Natural killer cell (primary cell): ENCODE measurements around the gene SH3BP4. TPM values are rescaled to one million over a fixed set of nuclear protein-coding genes. Genes with fewer than 3 reads are reported as not detected.

Experiments
- ATAC-seq, 3 donors: fragments of 150-1000 bp in 2 of 3; fragments of 200-7000 bp in 1 of 3; cut with Tn5 transposase; 1 replicate in 1 of 3; 2 replicates in 2 of 3; pipeline ENCODE4 v1.10.0; 2021; ENCODE audit warnings: mild to moderate bottlenecking in 2 of 3, moderate library complexity in 2 of 3
- DNase-seq, 2 donors: peaks; one replicate each; pipeline versions ENCODE4 v3.0.0 to v3.0.0-alpha.2; 2013 to 2021; ENCODE audit warnings: mixed read lengths in 1 of 2
- H3K27ac ChIP-seq: one replicate; pipeline ENCODE4 v1.5.1; 2013; ENCODE audit warnings: mild to moderate bottlenecking, low read length
- H3K27me3 ChIP-seq: one replicate; pipeline ENCODE4 v1.6.1; 2013; ENCODE audit warnings: low read length; ENCODE audit not compliant: control insufficient read depth, insufficient read depth
- H3K36me3 ChIP-seq: one replicate; pipeline ENCODE4 v1.6.1; 2013; ENCODE audit warnings: low read length; ENCODE audit not compliant: control insufficient read depth, insufficient read depth
- H3K4me1 ChIP-seq: one replicate; pipeline ENCODE4 v1.6.1; 2013; ENCODE audit warnings: low read length; ENCODE audit not compliant: control insufficient read depth, insufficient read depth
- H3K4me3 ChIP-seq: one replicate; pipeline ENCODE4 v1.5.1; 2013; ENCODE audit warnings: low read length
- H3K9me3 ChIP-seq: one replicate; pipeline ENCODE4 v1.6.1; 2013; ENCODE audit warnings: low read length; ENCODE audit not compliant: control insufficient read depth, insufficient read depth
- H3K27ac Mint-ChIP-seq, 2 donors: one replicate each; pipeline ENCODE4 v1.8.0; 2022; ENCODE audit warnings: mild to moderate bottlenecking in 2 of 2, mixed read lengths in 2 of 2, moderate library complexity in 1 of 2
- H3K27me3 Mint-ChIP-seq, 2 donors: one replicate each; pipeline ENCODE4 v1.8.0; 2022; ENCODE audit warnings: low read depth in 2 of 2, mixed read lengths in 2 of 2
- H3K36me3 Mint-ChIP-seq: one replicate; pipeline ENCODE4 v1.8.0; 2022; ENCODE audit warnings: mixed read lengths
- H3K4me1 Mint-ChIP-seq, 2 donors: one replicate each; pipeline ENCODE4 v1.8.0; 2022; ENCODE audit warnings: mixed read lengths in 2 of 2
- H3K4me3 Mint-ChIP-seq: one replicate; pipeline ENCODE4 v1.8.0; 2022; ENCODE audit warnings: mild to moderate bottlenecking, moderate library complexity, mixed read lengths
- H3K9me3 Mint-ChIP-seq, 2 donors: one replicate each; pipeline ENCODE4 v1.8.0; 2022; ENCODE audit warnings: mixed read lengths in 2 of 2
- CTCF ChIP-seq: fragments of 200-600 bp; IDR thresholded peaks from one replicate; pipeline ENCODE4 v1.8.0; 2022; ENCODE audit warnings: antibody characterized with exemption
- WGBS: methylation state at CpG from one replicate; pipeline ENCODE4 v1.1.7; 2013; ENCODE audit warnings: missing lambda C conversion rate; ENCODE audit not compliant: insufficient coverage; 5-methylcytosine and 5-hydroxymethylcytosine counted together
- intact Hi-C: fragments of 100-400 bp; cut with micrococcal nuclease; formaldehyde crosslinking; loops from one replicate; pipeline ENCODE4 v1.14.2; 2022
- total RNA-seq, 4 donors: library from RNA; stranded (reverse); fragments of 120-200 nt in 1 of 4; gene quantifications; one replicate each; pipeline versions ENCODE4 v1.2.3 to v1.2.4, GENCODE V29; 2013 to 2022

The SH3BP4 gene
- total RNA-seq, 3 donors from 2014 or later (not counting 1 experiment from before 2014, with no cell fraction given), result 0.39 to 2.6 (median 1.0) TPM

GRCh38 chr2:234949762-234950434 lies 1.9 kb upstream of the SH3BP4 start:
- H3K36me3 ChIP-seq, result no peaks in the 10 kb centered on the region
- H3K9me3 ChIP-seq, result no peaks in the 10 kb centered on the region
- Mint-ChIP-seq H3K27ac (no peak overlapping the region), H3K27me3 (peaks cover 54 to 61% of the 10 kb centered on the region in 2 donors), H3K4me1 (peaks cover 11 to 12% of the 10 kb centered on the region in 2 donors), H3K9me3 (no peaks in the 10 kb centered on the region), H3K4me3 (peak overlapping the region; percentile 78), H3K36me3 (no peaks in the 10 kb centered on the region)
- H3K4me1 ChIP-seq, result peaks cover 15% of the 10 kb centered on the region
- no peak overlapping the region for H3K4me3 ChIP-seq
- 71% methylated on average over 6 of the region's 6 CpGs for WGBS
- ATAC-seq, result no peak
- peaks cover 16% of the 10 kb centered on the region for H3K27me3 ChIP-seq
- no peak overlapping the region for H3K27ac ChIP-seq
- intact Hi-C loops, result no loop called here
- TF ChIP-seq CTCF, result no peak
- DNase-seq, result no peak

GRCh38 chr2:234950435-234950729 lies 1.4 kb upstream of the SH3BP4 start:
- no peak for TF ChIP-seq CTCF
- DNase-seq (no peak), ATAC-seq (no peak)
- Histone ChIP-seq H3K27ac (no peak overlapping the region), H3K36me3 (no peaks in the 10 kb centered on the region), H3K4me1 (peaks cover 15% of the 10 kb centered on the region), H3K4me3 (no peak overlapping the region), H3K9me3 (no peaks in the 10 kb centered on the region), H3K27me3 (peaks cover 16% of the 10 kb centered on the region)
- H3K4me3 Mint-ChIP-seq, result peak overlapping the region; percentile 78
- no peaks in the 10 kb centered on the region for H3K9me3 Mint-ChIP-seq
- 86% methylated on average over 7 of the region's 7 CpGs for WGBS
- H3K27me3 Mint-ChIP-seq, result peaks cover 56 to 66% of the 10 kb centered on the region in 2 donors
- H3K36me3 Mint-ChIP-seq, result no peaks in the 10 kb centered on the region
- intact Hi-C loops, result no loop called here
- no peak overlapping the region for H3K27ac Mint-ChIP-seq
- H3K4me1 Mint-ChIP-seq, result peaks cover 11 to 12% of the 10 kb centered on the region in 2 donors

GRCh38 chr2:234950730-234951663 lies 820 bp upstream of the SH3BP4 start:
- 9% methylated on average over 59 of the region's 59 CpGs for WGBS
- Histone ChIP-seq H3K27ac (no peak overlapping the region), H3K9me3 (no peaks in the 10 kb centered on the region), H3K36me3 (no peaks in the 10 kb centered on the region), H3K4me1 (peaks cover 15% of the 10 kb centered on the region), H3K27me3 (peaks cover 16% of the 10 kb centered on the region), H3K4me3 (peak overlapping the region; percentile 23)
- Mint-ChIP-seq H3K36me3 (no peaks in the 10 kb centered on the region), H3K27ac (no peak overlapping the region), H3K9me3 (no peaks in the 10 kb centered on the region), H3K4me3 (peak overlapping the region; percentile 78), H3K4me1 (peaks cover 11 to 12% of the 10 kb centered on the region in 2 donors), H3K27me3 (peaks cover 57 to 72% of the 10 kb centered on the region in 2 donors)
- ATAC-seq (no peak), DNase-seq (no peak)
- TF ChIP-seq CTCF, result no peak
- intact Hi-C loops, result no loop called here
